Sigmoid colon (tissue), 4 donors: ENCODE results near the gene RBM10.

Source experiments
- EP300 ChIP-seq, 4 donors: sonication (generic); formaldehyde crosslinking; IDR thresholded peaks; one replicate each; pipeline ENCODE4 v1.6.1; 2017; ENCODE audit warnings: antibody characterized with exemption in 4 of 4
- TF ChIP-seq, protein P1 (sequence below), 4 experiments: fragments of 450-650 bp in 3 of 4; fragments of 200-600 bp in 1 of 4; IDR thresholded peaks; one replicate each; pipeline ENCODE4 v1.5.1; 2016 to 2019; ENCODE audit warnings: antibody characterized with exemption in 4 of 4, mild to moderate bottlenecking in 3 of 4, moderate library complexity in 2 of 4

DNA sequence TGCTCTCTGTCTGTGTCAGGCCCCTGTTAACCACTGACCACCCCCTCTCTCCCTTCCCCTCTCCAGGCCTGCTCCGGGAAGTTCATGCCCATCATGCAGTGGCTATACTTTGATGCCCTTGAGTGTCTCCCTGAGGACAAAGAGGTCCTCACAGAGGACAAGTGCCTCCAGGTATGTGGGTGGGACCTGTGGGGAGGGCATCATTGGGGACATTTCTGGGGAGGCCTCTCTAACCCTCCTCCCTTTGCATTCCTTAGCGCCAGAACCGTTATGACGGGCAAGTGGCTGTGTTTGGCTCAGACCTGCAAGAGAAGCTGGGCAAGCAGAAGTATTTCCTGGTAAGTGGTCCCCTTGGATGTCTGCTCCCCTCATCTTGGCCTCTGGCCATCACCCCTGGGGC lies 57.9 kb downstream of the RBM10 start:
- TF ChIP-seq, protein P1, sequence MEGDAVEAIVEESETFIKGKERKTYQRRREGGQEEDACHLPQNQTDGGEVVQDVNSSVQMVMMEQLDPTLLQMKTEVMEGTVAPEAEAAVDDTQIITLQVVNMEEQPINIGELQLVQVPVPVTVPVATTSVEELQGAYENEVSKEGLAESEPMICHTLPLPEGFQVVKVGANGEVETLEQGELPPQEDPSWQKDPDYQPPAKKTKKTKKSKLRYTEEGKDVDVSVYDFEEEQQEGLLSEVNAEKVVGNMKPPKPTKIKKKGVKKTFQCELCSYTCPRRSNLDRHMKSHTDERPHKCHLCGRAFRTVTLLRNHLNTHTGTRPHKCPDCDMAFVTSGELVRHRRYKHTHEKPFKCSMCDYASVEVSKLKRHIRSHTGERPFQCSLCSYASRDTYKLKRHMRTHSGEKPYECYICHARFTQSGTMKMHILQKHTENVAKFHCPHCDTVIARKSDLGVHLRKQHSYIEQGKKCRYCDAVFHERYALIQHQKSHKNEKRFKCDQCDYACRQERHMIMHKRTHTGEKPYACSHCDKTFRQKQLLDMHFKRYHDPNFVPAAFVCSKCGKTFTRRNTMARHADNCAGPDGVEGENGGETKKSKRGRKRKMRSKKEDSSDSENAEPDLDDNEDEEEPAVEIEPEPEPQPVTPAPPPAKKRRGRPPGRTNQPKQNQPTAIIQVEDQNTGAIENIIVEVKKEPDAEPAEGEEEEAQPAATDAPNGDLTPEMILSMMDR (IDR thresholded peaks at IDR 0.05): no peak
- no peak for TF ChIP-seq EP300 (IDR thresholded peaks at IDR 0.05)
